ENCODE data around the gene LMO1. TPM values are rescaled to one million over a fixed set of nuclear protein-coding genes. Genes with fewer than 3 reads are reported as not detected.
A peak's percentile ranks its signal among the peaks of the same experiment; 100 is the strongest.

LMO1 gene
- total RNA-seq, 4 donors from 2014 or later = 6.2 to 29.4 (median 8.2) TPM

GRCh38 chr11:8268530-8269400 is 5.1 kb upstream of the LMO1 start:
- Histone ChIP-seq H3K9me3 (no peaks in the 10 kb centered on the region), H3K27me3 (peaks cover 54% of the 10 kb centered on the region), H3K36me3 (no peaks in the 10 kb centered on the region), H3K4me1 (peaks cover 33% of the 10 kb centered on the region), H3K4me3 (peak overlapping the region; percentile 71), H3K27ac (peak overlapping the region; percentile 74)
- TF ChIP-seq CTCF (IDR thresholded peaks at IDR 0.05) = no peak
- TF ChIP-seq EP300 (IDR thresholded peaks at IDR 0.05) = no peak
- TF ChIP-seq POLR2AphosphoS5 (IDR thresholded peaks at IDR 0.05) = no peak
- TF ChIP-seq POLR2A (IDR thresholded peaks at IDR 0.05) = no peak
- DNase-seq (ENCODE audit: low spot score in 2 of 2) = peak; percentile 49 to 61
- WGBS = 20% methylated on average over 31 of the region's 65 CpGs

GRCh38 chr11:8267831-8268529 is 4.3 kb upstream of the LMO1 start:
- whole genome bisulfite sequencing = 2% methylated on average over 48 of the region's 74 CpGs
- DNase-seq (ENCODE audit: low spot score in 2 of 2) = peak; percentile 57 to 80
- Histone ChIP-seq H3K27ac (peak overlapping the region; percentile 74), H3K27me3 (peaks cover 54% of the 10 kb centered on the region), H3K9me3 (no peaks in the 10 kb centered on the region), H3K4me1 (peaks cover 41% of the 10 kb centered on the region), H3K36me3 (no peaks in the 10 kb centered on the region), H3K4me3 (peak overlapping the region; percentile 71)
- TF ChIP-seq CTCF (IDR thresholded peaks at IDR 0.05) (no peak), POLR2A (IDR thresholded peaks at IDR 0.05) (no peak), EP300 (IDR thresholded peaks at IDR 0.05) (no peak), POLR2AphosphoS5 (IDR thresholded peaks at IDR 0.05) (no peak)

- no peaks in the 10 kb centered on the region for H3K36me3 ChIP-seq
- no peaks in the 10 kb centered on the region for H3K9me3 ChIP-seq
- WGBS = 76% methylated on average over 5 of the region's 5 CpGs
- H3K27me3 ChIP-seq = peaks cover 58% of the 10 kb centered on the region
- H3K4me1 ChIP-seq = peaks cover 48% of the 10 kb centered on the region
- no peak overlapping the region for H3K4me3 ChIP-seq
- no peak overlapping the region for H3K27ac ChIP-seq
- TF ChIP-seq CTCF (IDR thresholded peaks at IDR 0.05) = no peak
- no peak for TF ChIP-seq POLR2AphosphoS5 (IDR thresholded peaks at IDR 0.05)
- no peak for TF ChIP-seq POLR2A (IDR thresholded peaks at IDR 0.05)
- TF ChIP-seq EP300 (IDR thresholded peaks at IDR 0.05) = no peak
- DNase-seq (ENCODE audit: low spot score in 2 of 2) = peak; percentile 35 to 41
Observed at GRCh38 chr11:8267280-8267679, 3.6 kb upstream of the LMO1 start.

GRCh38 chr11:8266246-8267241 is 2.9 kb upstream of the LMO1 start:
- DNase-seq (ENCODE audit: low spot score in 2 of 2) = peak in 1 of 2 donors; percentile 29
- Histone ChIP-seq H3K4me3 (no peak overlapping the region), H3K36me3 (no peaks in the 10 kb centered on the region), H3K9me3 (no peaks in the 10 kb centered on the region), H3K27me3 (peaks cover 65% of the 10 kb centered on the region), H3K27ac (no peak overlapping the region), H3K4me1 (peaks cover 52% of the 10 kb centered on the region)
- no peak for TF ChIP-seq CTCF (IDR thresholded peaks at IDR 0.05)
- TF ChIP-seq POLR2A (IDR thresholded peaks at IDR 0.05) = no peak
- WGBS = 69% methylated on average over 6 of the region's 11 CpGs

Measured in suprapubic skin (tissue), 4 donors.